ENCODE data around the gene LYPD8.

The LYPD8 gene

GRCh38 chr1:248699099-248699498 is 56.5 kb downstream of the LYPD8 start:
- no peaks in the 10 kb centered on the region for H3K36me3 Mint-ChIP-seq (ENCODE audit: low read depth)
- no peaks in the 10 kb centered on the region for H3K27me3 Mint-ChIP-seq (ENCODE audit: low read depth)
- no peak overlapping the region for H3K27ac Mint-ChIP-seq
- H3K4me1 Mint-ChIP-seq (ENCODE audit: low read depth): no peaks in the 10 kb centered on the region
- H3K4me3 Mint-ChIP-seq: no peak overlapping the region
- H3K9me3 Mint-ChIP-seq: no peaks in the 10 kb centered on the region

- H3K4me1 Mint-ChIP-seq (ENCODE audit: low read depth): no peaks in the 10 kb centered on the region
- H3K27ac Mint-ChIP-seq: no peak overlapping the region
- H3K36me3 Mint-ChIP-seq (ENCODE audit: low read depth): no peaks in the 10 kb centered on the region
- H3K27me3 Mint-ChIP-seq (ENCODE audit: low read depth): no peaks in the 10 kb centered on the region
- no peaks in the 10 kb centered on the region for H3K9me3 Mint-ChIP-seq
- H3K4me3 Mint-ChIP-seq: no peak overlapping the region
These were observed 57.7 kb downstream of the LYPD8 start for GRCh38 chr1:248697907-248698306.

GRCh38 chr1:248696774-248697173 is 58.8 kb downstream of the LYPD8 start:
- peaks cover 5% of the 10 kb centered on the region for H3K9me3 Mint-ChIP-seq
- no peak overlapping the region for H3K4me3 Mint-ChIP-seq
- no peaks in the 10 kb centered on the region for H3K36me3 Mint-ChIP-seq (ENCODE audit: low read depth)
- no peaks in the 10 kb centered on the region for H3K4me1 Mint-ChIP-seq (ENCODE audit: low read depth)
- H3K27me3 Mint-ChIP-seq (ENCODE audit: low read depth): no peaks in the 10 kb centered on the region
- no peak overlapping the region for H3K27ac Mint-ChIP-seq

- Mint-ChIP-seq H3K9me3 (peaks cover 5% of the 10 kb centered on the region), H3K36me3 (ENCODE audit: low read depth) (no peaks in the 10 kb centered on the region), H3K4me3 (no peak overlapping the region), H3K27ac (no peak overlapping the region), H3K4me1 (ENCODE audit: low read depth) (no peaks in the 10 kb centered on the region), H3K27me3 (ENCODE audit: low read depth) (no peaks in the 10 kb centered on the region)
These were observed 59.3 kb downstream of the LYPD8 start for GRCh38 chr1:248696261-248696660.

GRCh38 chr1:248695451-248696132 is 60.0 kb downstream of the LYPD8 start:
- H3K27me3 Mint-ChIP-seq (ENCODE audit: low read depth): no peaks in the 10 kb centered on the region
- no peak overlapping the region for H3K27ac Mint-ChIP-seq
- H3K36me3 Mint-ChIP-seq (ENCODE audit: low read depth): no peaks in the 10 kb centered on the region
- no peaks in the 10 kb centered on the region for H3K4me1 Mint-ChIP-seq (ENCODE audit: low read depth)
- H3K4me3 Mint-ChIP-seq: no peak overlapping the region
- H3K9me3 Mint-ChIP-seq: peaks cover 5% of the 10 kb centered on the region

GRCh38 chr1:248691567-248692155 is 63.9 kb downstream of the LYPD8 start:
- H3K36me3 Mint-ChIP-seq (ENCODE audit: low read depth): no peaks in the 10 kb centered on the region
- no peak overlapping the region for H3K4me3 Mint-ChIP-seq

More at GRCh38 chr1:248691567-248692155, 63.9 kb downstream of the LYPD8 start:
- Mint-ChIP-seq H3K27me3 (ENCODE audit: low read depth) (no peaks in the 10 kb centered on the region), H3K27ac (no peak overlapping the region), H3K4me1 (ENCODE audit: low read depth) (peaks cover 3% of the 10 kb centered on the region), H3K9me3 (peaks cover 11% of the 10 kb centered on the region)

Measured in T-helper 1 cell treated with Interleukin-12 subunit alpha and Interleukin-12 subunit beta and Interleukin-4 antibody, amounts not matched to agents 30 μg/mL and 1 μg/mL, for 36 hours (primary cell).